Astrocyte (in vitro differentiated cells and primary cell): ENCODE data around the gene VPS13D.

Experiments
- EZH2 ChIP-seq: IDR thresholded peaks from 2 replicates; pipeline ENCODE4 v1.6.1; 2012; ENCODE audit warnings: mild to moderate bottlenecking, low read length, inconsistent platforms; ENCODE audit not compliant: insufficient read depth
- TF ChIP-seq, protein P1 (sequence below): IDR thresholded peaks from 2 replicates; pipeline ENCODE4 v1.5.1; 2011; ENCODE audit warnings: low read depth, mild to moderate bottlenecking, inconsistent platforms, low read length, moderate library complexity; ENCODE audit not compliant: insufficient read depth

DNA sequence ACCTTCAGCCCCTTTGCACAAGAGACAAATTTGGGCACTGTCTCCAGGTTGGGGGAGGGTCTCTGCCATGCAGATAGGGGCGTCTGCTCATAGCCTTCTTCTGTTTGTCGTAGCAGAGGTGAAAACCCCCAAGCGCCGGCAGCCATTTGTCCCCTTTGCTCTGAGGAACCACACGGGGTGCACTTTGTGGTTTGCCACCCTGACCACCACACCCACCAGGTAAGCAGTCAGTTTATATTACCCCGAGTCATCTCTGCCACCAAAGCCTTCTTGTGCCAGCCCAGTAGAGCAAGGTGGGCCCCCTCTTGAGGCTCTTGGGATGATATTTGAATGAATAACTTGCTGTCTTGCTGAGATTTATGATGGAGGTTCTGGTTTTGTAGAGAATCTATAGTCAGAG lies 111.8 kb downstream of the VPS13D start:
- TF ChIP-seq, protein P1, sequence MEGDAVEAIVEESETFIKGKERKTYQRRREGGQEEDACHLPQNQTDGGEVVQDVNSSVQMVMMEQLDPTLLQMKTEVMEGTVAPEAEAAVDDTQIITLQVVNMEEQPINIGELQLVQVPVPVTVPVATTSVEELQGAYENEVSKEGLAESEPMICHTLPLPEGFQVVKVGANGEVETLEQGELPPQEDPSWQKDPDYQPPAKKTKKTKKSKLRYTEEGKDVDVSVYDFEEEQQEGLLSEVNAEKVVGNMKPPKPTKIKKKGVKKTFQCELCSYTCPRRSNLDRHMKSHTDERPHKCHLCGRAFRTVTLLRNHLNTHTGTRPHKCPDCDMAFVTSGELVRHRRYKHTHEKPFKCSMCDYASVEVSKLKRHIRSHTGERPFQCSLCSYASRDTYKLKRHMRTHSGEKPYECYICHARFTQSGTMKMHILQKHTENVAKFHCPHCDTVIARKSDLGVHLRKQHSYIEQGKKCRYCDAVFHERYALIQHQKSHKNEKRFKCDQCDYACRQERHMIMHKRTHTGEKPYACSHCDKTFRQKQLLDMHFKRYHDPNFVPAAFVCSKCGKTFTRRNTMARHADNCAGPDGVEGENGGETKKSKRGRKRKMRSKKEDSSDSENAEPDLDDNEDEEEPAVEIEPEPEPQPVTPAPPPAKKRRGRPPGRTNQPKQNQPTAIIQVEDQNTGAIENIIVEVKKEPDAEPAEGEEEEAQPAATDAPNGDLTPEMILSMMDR, result no peak
- no peak for TF ChIP-seq EZH2
